ENCODE measurements around the gene BTBD6.

BTBD6 gene

GRCh38 chr14:105281371-105282097 lies 33.2 kb downstream of the BTBD6 start:
- no peaks in the 10 kb centered on the region for H3K9me3 ChIP-seq (ENCODE audit: severe bottlenecking)
- DNase-seq (ENCODE audit: low spot score), result no peak

GRCh38 chr14:105282098-105282725 lies 33.9 kb downstream of the BTBD6 start:
- peak; percentile 60 for TF ChIP-seq CTCF (IDR thresholded peaks at IDR 0.05; ENCODE audit: poor library complexity, severe bottlenecking)
- Histone ChIP-seq H3K27me3 (ENCODE audit: insufficient read depth, poor library complexity, severe bottlenecking) (no peaks in the 10 kb centered on the region), H3K4me1 (ENCODE audit: insufficient read depth, poor library complexity, severe bottlenecking) (no peaks in the 10 kb centered on the region), H3K27ac (ENCODE audit: poor library complexity, severe bottlenecking) (no peak overlapping the region), H3K36me3 (ENCODE audit: low read depth) (no peaks in the 10 kb centered on the region), H3K9me3 (ENCODE audit: severe bottlenecking) (no peaks in the 10 kb centered on the region), H3K4me3 (ENCODE audit: severe bottlenecking) (no peak overlapping the region)
- no peak for DNase-seq (ENCODE audit: low spot score)
- ATAC-seq (ENCODE audit: low read depth), result peak; percentile 16; the same call in 1 of the 3 replicates

More at GRCh38 chr14:105281371-105282097, 33.2 kb downstream of the BTBD6 start:
- no peaks in the 10 kb centered on the region for H3K27me3 ChIP-seq (ENCODE audit: insufficient read depth, poor library complexity, severe bottlenecking)
- no peak overlapping the region for H3K27ac ChIP-seq (ENCODE audit: poor library complexity, severe bottlenecking)
- no peaks in the 10 kb centered on the region for H3K36me3 ChIP-seq (ENCODE audit: low read depth)
- H3K4me3 ChIP-seq (ENCODE audit: severe bottlenecking), result no peak overlapping the region
- peak; percentile 54 for ATAC-seq (ENCODE audit: low read depth)
- peak; percentile 90 for TF ChIP-seq CTCF (IDR thresholded peaks at IDR 0.05; ENCODE audit: poor library complexity, severe bottlenecking)
- no peaks in the 10 kb centered on the region for H3K4me1 ChIP-seq (ENCODE audit: insufficient read depth, poor library complexity, severe bottlenecking)

- TF ChIP-seq CTCF (IDR thresholded peaks at IDR 0.05; ENCODE audit: poor library complexity, severe bottlenecking), result no peak
- Histone ChIP-seq H3K9me3 (ENCODE audit: severe bottlenecking) (no peaks in the 10 kb centered on the region), H3K27ac (ENCODE audit: poor library complexity, severe bottlenecking) (no peak overlapping the region), H3K27me3 (ENCODE audit: insufficient read depth, poor library complexity, severe bottlenecking) (no peaks in the 10 kb centered on the region), H3K4me3 (ENCODE audit: severe bottlenecking) (no peak overlapping the region), H3K36me3 (ENCODE audit: low read depth) (no peaks in the 10 kb centered on the region), H3K4me1 (ENCODE audit: insufficient read depth, poor library complexity, severe bottlenecking) (no peaks in the 10 kb centered on the region)
- DNase-seq (ENCODE audit: low spot score), result no peak
- ATAC-seq (ENCODE audit: low read depth), result no peak
Observed at GRCh38 chr14:105283028-105283427, 34.7 kb downstream of the BTBD6 start.

- ATAC-seq (ENCODE audit: low read depth) (no peak), DNase-seq (ENCODE audit: low spot score) (no peak)
- no peaks in the 10 kb centered on the region for H3K9me3 ChIP-seq (ENCODE audit: severe bottlenecking)
- no peak overlapping the region for H3K4me3 ChIP-seq (ENCODE audit: severe bottlenecking)
- H3K36me3 ChIP-seq (ENCODE audit: low read depth), result no peaks in the 10 kb centered on the region
- no peaks in the 10 kb centered on the region for H3K4me1 ChIP-seq (ENCODE audit: insufficient read depth, poor library complexity, severe bottlenecking)
- H3K27ac ChIP-seq (ENCODE audit: poor library complexity, severe bottlenecking), result no peak overlapping the region
- no peak for TF ChIP-seq CTCF (IDR thresholded peaks at IDR 0.05; ENCODE audit: poor library complexity, severe bottlenecking)
- no peaks in the 10 kb centered on the region for H3K27me3 ChIP-seq (ENCODE audit: insufficient read depth, poor library complexity, severe bottlenecking)
Observed at GRCh38 chr14:105283899-105284298, 35.6 kb downstream of the BTBD6 start.

- Histone ChIP-seq H3K27ac (ENCODE audit: poor library complexity, severe bottlenecking) (no peak overlapping the region), H3K4me1 (ENCODE audit: insufficient read depth, poor library complexity, severe bottlenecking) (no peaks in the 10 kb centered on the region), H3K4me3 (ENCODE audit: severe bottlenecking) (no peak overlapping the region), H3K36me3 (ENCODE audit: low read depth) (no peaks in the 10 kb centered on the region), H3K9me3 (ENCODE audit: severe bottlenecking) (no peaks in the 10 kb centered on the region), H3K27me3 (ENCODE audit: insufficient read depth, poor library complexity, severe bottlenecking) (no peaks in the 10 kb centered on the region)
- no peak for TF ChIP-seq CTCF (IDR thresholded peaks at IDR 0.05; ENCODE audit: poor library complexity, severe bottlenecking)
- no peak for DNase-seq (ENCODE audit: low spot score)
- ATAC-seq (ENCODE audit: low read depth), result no peak
Observed at GRCh38 chr14:105285174-105285573, 36.8 kb downstream of the BTBD6 start.

Measured in RWPE2 (cell line).